ENCODE results near the gene F12. TPM values are rescaled to one million over a fixed set of nuclear protein-coding genes. Genes with fewer than 3 reads are reported as not detected.
"Not testable (repeated sequence)": the region's sequence is repeated elsewhere in the genome, so short reads cannot be mapped to it uniquely, and the experiment has no call there.

Gene F12
- total RNA-seq, 4 donors from 2014 or later: 2.3 to 18.4 (median 7.1) TPM

DNA sequence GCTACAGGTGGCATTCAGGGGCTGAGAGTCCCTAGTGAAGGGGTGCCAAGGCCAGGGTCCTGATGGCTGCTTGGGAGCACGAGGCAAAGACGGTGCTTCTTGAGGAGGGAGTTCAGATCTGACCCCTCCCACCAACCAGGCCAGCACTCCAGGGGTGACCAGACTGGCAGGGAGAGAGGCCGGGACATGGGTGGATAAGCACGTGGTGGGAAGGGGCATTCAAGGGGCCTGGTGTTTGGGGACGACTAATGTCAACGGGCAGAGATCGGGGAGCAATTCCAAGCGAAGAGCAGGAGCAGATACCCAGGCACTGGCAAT, 47.1 kb downstream of the F12 start:
- Histone ChIP-seq H3K9me3 (no peaks in the 10 kb centered on the region), H3K4me3 (no peak overlapping the region), H3K36me3 (no peaks in the 10 kb centered on the region), H3K27ac (peak overlapping the region; percentile 86), H3K27me3 (no peaks in the 10 kb centered on the region), H3K4me1 (peaks cover 64% of the 10 kb centered on the region)
- TF ChIP-seq CTCF (IDR thresholded peaks at IDR 0.05) (no peak), EP300 (IDR thresholded peaks at IDR 0.05) (no peak), POLR2A (IDR thresholded peaks at IDR 0.05) (no peak), POLR2AphosphoS5 (IDR thresholded peaks at IDR 0.05) (no peak)
- no peak for DNase-seq (ENCODE audit: low spot score in 2 of 2)
- 39% methylated on average over 8 of the region's 8 CpGs for WGBS

DNA sequence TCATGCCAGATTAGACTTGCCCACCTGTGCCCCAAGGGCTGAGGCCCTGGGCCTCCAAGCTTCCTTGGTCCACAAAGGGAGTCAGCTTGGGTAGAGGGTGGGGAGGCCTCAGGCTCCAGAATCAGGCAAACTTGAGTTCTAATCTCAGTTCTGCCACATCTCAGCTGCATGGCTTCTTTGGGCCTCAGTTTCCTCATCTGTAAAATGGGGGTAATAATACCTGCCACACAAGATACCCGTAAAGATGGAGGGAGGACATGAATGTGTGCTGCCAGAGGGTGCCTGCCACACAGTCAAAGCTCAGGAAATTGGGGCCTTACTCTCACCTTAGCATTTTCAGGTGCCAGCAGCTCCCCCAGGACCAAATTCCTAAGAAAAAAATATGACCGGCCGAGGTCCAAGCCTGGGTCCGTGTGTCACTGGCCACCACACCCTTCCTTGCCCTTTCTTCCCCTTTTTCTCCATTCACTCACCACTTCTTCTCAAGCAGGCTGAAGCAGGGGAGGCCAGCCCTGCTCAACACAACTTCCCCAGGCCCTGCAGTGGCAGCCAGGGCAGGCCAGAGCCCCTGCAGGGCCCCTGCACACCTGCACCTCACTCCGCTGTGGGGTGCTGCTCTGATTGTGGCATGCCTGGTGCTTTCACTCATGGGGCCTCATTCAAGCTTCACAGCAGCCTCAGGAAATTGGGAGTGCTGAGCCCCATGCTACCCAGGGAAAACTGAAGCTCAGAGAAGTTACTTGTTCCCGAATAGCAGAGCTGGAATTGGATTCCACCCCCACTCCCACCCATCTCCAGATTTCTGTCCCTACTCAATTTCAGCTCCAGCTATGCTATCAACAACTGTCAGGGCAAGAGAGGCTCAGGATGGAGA, 47.7 kb downstream of the F12 start:
- Histone ChIP-seq H3K4me1 (peaks cover 62% of the 10 kb centered on the region), H3K36me3 (no peaks in the 10 kb centered on the region), H3K9me3 (no peaks in the 10 kb centered on the region), H3K27ac (peak overlapping the region; percentile 86), H3K4me3 (no peak overlapping the region), H3K27me3 (no peaks in the 10 kb centered on the region)
- no peak for DNase-seq (ENCODE audit: low spot score in 2 of 2)
- 75% methylated on average over 6 of the region's 6 CpGs for WGBS
- TF ChIP-seq CTCF (IDR thresholded peaks at IDR 0.05): no peak
- no peak for TF ChIP-seq EP300 (IDR thresholded peaks at IDR 0.05)
- no peak for TF ChIP-seq POLR2A (IDR thresholded peaks at IDR 0.05)
- TF ChIP-seq POLR2AphosphoS5 (IDR thresholded peaks at IDR 0.05): no peak

DNA sequence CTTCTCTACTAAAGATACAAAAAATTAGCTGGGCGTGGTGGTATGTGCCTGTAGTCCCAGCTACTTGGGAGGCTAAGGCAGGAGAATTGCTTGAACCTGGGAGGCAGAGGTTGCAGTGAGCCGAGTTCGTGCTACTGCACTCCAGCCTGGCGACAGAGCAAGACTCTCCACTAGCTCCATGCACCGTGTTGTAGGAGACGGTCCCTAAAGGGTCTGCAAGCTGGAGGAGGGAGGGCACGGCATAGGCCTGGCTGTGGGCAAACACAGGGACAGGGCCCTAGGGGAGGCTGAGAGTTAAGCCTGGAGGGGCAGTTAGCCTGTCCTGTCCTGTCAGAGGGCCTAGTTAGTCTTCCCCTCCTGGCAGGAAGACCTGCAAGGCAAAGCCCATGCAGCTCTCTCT, 48.6 kb downstream of the F12 start:
- H3K4me1 ChIP-seq: peaks cover 52% of the 10 kb centered on the region
- not testable (repeated sequence) for H3K27ac ChIP-seq; H3K36me3 ChIP-seq; H3K4me3 ChIP-seq; H3K27me3 ChIP-seq; DNase-seq (ENCODE audit: low spot score in 2 of 2); H3K9me3 ChIP-seq
- WGBS: 96% methylated on average over 7 of the region's 7 CpGs

DNA sequence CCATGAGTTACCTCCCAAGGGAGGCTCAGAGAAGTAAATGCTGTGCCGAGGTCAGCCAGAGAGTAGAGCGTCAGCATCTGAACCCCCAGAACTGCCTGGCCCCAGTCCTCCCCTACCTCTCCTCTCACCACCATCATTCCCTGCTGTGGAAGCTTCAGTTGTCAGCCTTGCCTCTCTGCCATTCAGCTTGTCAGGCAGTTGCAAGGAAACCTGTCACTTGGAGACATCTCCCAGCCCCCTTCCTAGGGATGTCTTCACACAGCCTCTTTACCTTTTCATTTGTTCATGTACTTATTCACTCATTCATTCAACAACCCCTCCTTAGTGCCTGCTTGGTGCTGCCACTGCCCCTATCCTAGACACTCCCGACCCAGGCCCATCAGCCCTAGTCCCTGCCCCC, 49.5 kb downstream of the F12 start:
- TF ChIP-seq CTCF (IDR thresholded peaks at IDR 0.05): no peak
- no peak for TF ChIP-seq POLR2A (IDR thresholded peaks at IDR 0.05)
- no peak for TF ChIP-seq POLR2AphosphoS5 (IDR thresholded peaks at IDR 0.05)
- no peak for TF ChIP-seq EP300 (IDR thresholded peaks at IDR 0.05)
- Histone ChIP-seq H3K4me1 (peaks cover 52% of the 10 kb centered on the region), H3K9me3 (no peaks in the 10 kb centered on the region), H3K4me3 (no peak overlapping the region), H3K27me3 (no peaks in the 10 kb centered on the region), H3K36me3 (no peaks in the 10 kb centered on the region), H3K27ac (no peak overlapping the region)
- 85% methylated on average over 3 of the region's 3 CpGs for WGBS
- DNase-seq (ENCODE audit: low spot score in 2 of 2): no peak

- WGBS: 94% methylated on average over 3 of the region's 6 CpGs
- Histone ChIP-seq H3K27me3 (no peaks in the 10 kb centered on the region), H3K27ac (no peak overlapping the region), H3K4me1 (peaks cover 52% of the 10 kb centered on the region), H3K9me3 (no peaks in the 10 kb centered on the region), H3K4me3 (no peak overlapping the region), H3K36me3 (no peaks in the 10 kb centered on the region)
- no peak for DNase-seq (ENCODE audit: low spot score in 2 of 2)
- no peak for TF ChIP-seq POLR2AphosphoS5 (IDR thresholded peaks at IDR 0.05)
- TF ChIP-seq EP300 (IDR thresholded peaks at IDR 0.05): no peak
- no peak for TF ChIP-seq CTCF (IDR thresholded peaks at IDR 0.05)
- TF ChIP-seq POLR2A (IDR thresholded peaks at IDR 0.05): no peak
Measured at GRCh38 chr5:177359451-177359851, 49.9 kb downstream of the F12 start.
